ENCODE data around the gene HPCA. TPM values are rescaled to one million over a fixed set of nuclear protein-coding genes. Genes with fewer than 3 reads are reported as not detected.
A peak's percentile ranks its signal among the peaks of the same experiment; 100 is the strongest.

Gene HPCA
- total RNA-seq, 1 donor from 2014 or later = not detected

DNA sequence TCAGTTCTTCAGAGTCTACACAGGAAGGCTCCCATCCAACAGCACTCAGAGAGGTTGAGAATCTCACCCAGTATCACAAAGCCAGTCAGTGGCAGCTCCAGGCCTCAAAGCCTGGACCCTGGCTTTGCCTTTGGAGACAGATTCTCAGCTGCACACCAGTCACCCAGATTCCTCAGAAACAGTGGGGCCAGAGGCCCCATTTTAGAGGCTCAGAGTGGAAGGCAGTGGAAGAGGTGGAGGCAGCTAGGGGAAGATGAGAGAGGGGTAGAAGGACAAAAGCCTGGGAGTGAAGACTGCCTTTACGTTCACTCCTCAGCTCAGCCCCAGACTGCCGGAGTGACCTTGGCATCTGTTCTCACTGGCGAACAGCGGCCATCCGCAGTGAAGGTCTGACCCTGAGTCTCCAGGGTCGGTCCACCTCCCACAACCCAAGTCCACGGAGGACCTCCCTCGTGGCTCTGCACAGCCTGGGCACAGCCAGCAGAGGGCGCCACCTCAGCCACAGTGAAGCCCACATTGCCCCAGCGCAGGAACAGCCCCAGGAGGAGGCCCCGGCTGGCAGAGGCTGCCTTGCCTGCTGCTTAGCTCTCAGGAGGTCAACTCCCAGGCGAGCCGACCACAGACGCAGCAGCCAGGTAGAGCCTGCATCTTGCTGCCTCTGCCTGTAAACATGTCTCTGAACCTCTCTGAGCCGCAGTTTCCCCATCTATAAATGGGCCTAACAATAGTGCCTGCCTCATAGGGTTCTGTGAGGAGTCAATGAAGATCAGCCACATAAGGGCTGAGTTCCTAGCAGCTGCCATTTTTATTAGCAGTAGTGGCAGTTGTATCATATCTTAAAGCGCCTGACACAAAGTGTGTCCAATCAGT is 9.7 kb upstream of the HPCA start:
- peak; percentile 81 for DNase-seq (ENCODE audit: low spot score)
- H3K36me3 Mint-ChIP-seq (ENCODE audit: low read depth, unreplicated experiment) = no peaks in the 10 kb centered on the region
- H3K4me3 Mint-ChIP-seq (ENCODE audit: unreplicated experiment) = no peak overlapping the region
- peaks cover 7% of the 10 kb centered on the region for H3K4me1 Mint-ChIP-seq (ENCODE audit: unreplicated experiment)
- H3K27me3 Mint-ChIP-seq (ENCODE audit: unreplicated experiment) = peaks cover 8% of the 10 kb centered on the region
- TF ChIP-seq, protein P1, sequence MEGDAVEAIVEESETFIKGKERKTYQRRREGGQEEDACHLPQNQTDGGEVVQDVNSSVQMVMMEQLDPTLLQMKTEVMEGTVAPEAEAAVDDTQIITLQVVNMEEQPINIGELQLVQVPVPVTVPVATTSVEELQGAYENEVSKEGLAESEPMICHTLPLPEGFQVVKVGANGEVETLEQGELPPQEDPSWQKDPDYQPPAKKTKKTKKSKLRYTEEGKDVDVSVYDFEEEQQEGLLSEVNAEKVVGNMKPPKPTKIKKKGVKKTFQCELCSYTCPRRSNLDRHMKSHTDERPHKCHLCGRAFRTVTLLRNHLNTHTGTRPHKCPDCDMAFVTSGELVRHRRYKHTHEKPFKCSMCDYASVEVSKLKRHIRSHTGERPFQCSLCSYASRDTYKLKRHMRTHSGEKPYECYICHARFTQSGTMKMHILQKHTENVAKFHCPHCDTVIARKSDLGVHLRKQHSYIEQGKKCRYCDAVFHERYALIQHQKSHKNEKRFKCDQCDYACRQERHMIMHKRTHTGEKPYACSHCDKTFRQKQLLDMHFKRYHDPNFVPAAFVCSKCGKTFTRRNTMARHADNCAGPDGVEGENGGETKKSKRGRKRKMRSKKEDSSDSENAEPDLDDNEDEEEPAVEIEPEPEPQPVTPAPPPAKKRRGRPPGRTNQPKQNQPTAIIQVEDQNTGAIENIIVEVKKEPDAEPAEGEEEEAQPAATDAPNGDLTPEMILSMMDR (IDR thresholded peaks at IDR 0.05; ENCODE audit: unreplicated experiment) = peak; percentile 96
- H3K27ac Mint-ChIP-seq (ENCODE audit: unreplicated experiment) = no peak overlapping the region
- no peaks in the 10 kb centered on the region for H3K9me3 Mint-ChIP-seq (ENCODE audit: unreplicated experiment)

GRCh38 chr1:32877211-32878110 is 8.8 kb upstream of the HPCA start:
- Mint-ChIP-seq H3K4me3 (ENCODE audit: unreplicated experiment) (no peak overlapping the region), H3K27ac (ENCODE audit: unreplicated experiment) (no peak overlapping the region), H3K9me3 (ENCODE audit: unreplicated experiment) (no peaks in the 10 kb centered on the region), H3K36me3 (ENCODE audit: low read depth, unreplicated experiment) (no peaks in the 10 kb centered on the region), H3K4me1 (ENCODE audit: unreplicated experiment) (no peaks in the 10 kb centered on the region), H3K27me3 (ENCODE audit: unreplicated experiment) (peaks cover 5% of the 10 kb centered on the region)
- DNase-seq (ENCODE audit: low spot score) = no peak
- TF ChIP-seq, protein P1 (IDR thresholded peaks at IDR 0.05; ENCODE audit: unreplicated experiment) = no peak

- Mint-ChIP-seq H3K27ac (ENCODE audit: unreplicated experiment) (no peak overlapping the region), H3K9me3 (ENCODE audit: unreplicated experiment) (no peaks in the 10 kb centered on the region), H3K36me3 (ENCODE audit: low read depth, unreplicated experiment) (no peaks in the 10 kb centered on the region), H3K4me3 (ENCODE audit: unreplicated experiment) (no peak overlapping the region), H3K4me1 (ENCODE audit: unreplicated experiment) (no peaks in the 10 kb centered on the region), H3K27me3 (ENCODE audit: unreplicated experiment) (peaks cover 2% of the 10 kb centered on the region)
- DNase-seq (ENCODE audit: low spot score) = no peak
- TF ChIP-seq, protein P1 (IDR thresholded peaks at IDR 0.05; ENCODE audit: unreplicated experiment) = no peak
Observed at GRCh38 chr1:32878183-32878582, 8.1 kb upstream of the HPCA start.

DNA sequence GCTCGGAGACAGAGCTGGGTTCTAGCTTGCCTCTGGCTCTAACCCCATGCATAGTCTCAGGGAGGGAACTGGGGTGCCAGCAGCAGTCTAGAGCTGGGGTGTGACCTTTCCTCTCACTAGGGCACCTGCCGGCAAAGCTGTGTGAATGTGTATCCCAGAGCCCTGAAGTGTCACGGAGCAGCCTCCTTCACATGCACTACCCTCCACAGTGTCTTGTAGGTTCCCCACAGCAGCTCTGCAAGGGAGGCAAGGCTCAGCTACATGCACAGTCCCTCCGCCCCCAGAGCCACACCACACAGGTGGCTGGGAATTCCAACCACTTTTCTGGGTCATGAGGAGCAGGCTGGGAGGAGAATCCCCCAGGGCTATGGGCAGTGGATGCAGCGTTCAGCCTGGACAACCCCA is 7.7 kb upstream of the HPCA start:
- no peak for DNase-seq (ENCODE audit: low spot score)
- Mint-ChIP-seq H3K27me3 (ENCODE audit: unreplicated experiment) (peaks cover 2% of the 10 kb centered on the region), H3K4me3 (ENCODE audit: unreplicated experiment) (no peak overlapping the region), H3K27ac (ENCODE audit: unreplicated experiment) (no peak overlapping the region), H3K4me1 (ENCODE audit: unreplicated experiment) (no peaks in the 10 kb centered on the region), H3K9me3 (ENCODE audit: unreplicated experiment) (no peaks in the 10 kb centered on the region), H3K36me3 (ENCODE audit: low read depth, unreplicated experiment) (no peaks in the 10 kb centered on the region)
- TF ChIP-seq, protein P1 (IDR thresholded peaks at IDR 0.05; ENCODE audit: unreplicated experiment) = no peak
